WERI-Rb-1 (cell line): Measurements from ENCODE around the gene VSIG1.

Source experiments
- DNase-seq: peaks from one replicate; pipeline ENCODE4 v3.0.0-alpha.2; 2020
- H3K27ac ChIP-seq: fragments of 250-450 bp; sonication (Bioruptor Pico); 2 replicates; pipeline ENCODE4 v1.5.1; 2020; ENCODE audit warnings: mild to moderate bottlenecking, moderate library complexity
- H3K27me3 ChIP-seq: fragments of 250-450 bp; sonication (Bioruptor Pico); 2 replicates; pipeline ENCODE4 v1.5.1; 2021; ENCODE audit warnings: mild to moderate bottlenecking, low read depth, moderate library complexity; ENCODE audit not compliant: insufficient read depth, severe bottlenecking
- H3K36me3 ChIP-seq: fragments of 250-450 bp; sonication (Bioruptor Pico); 2 replicates; pipeline ENCODE4 v1.5.1; 2020; ENCODE audit warnings: mild to moderate bottlenecking, moderate library complexity
- H3K4me3 ChIP-seq: 2 replicates; pipeline ENCODE4 v1.5.1; 2011; ENCODE audit warnings: low read depth, mild to moderate bottlenecking, control low read depth, low read length
- H3K9me3 ChIP-seq: fragments of 250-450 bp; sonication (Bioruptor Pico); 2 replicates; pipeline ENCODE4 v1.5.1; 2021; ENCODE audit warnings: mild to moderate bottlenecking, moderate library complexity; ENCODE audit not compliant: severe bottlenecking
- CTCF ChIP-seq: IDR thresholded peaks from 2 replicates; pipeline ENCODE4 v1.5.1; 2011; ENCODE audit warnings: low read depth, mild to moderate bottlenecking, control low read depth, inconsistent platforms, low read length

Gene VSIG1

GRCh38 chrX:108068121-108068520 lies 23.3 kb downstream of the VSIG1 start:
- no peaks in the 10 kb centered on the region for H3K36me3 ChIP-seq
- no peak for TF ChIP-seq CTCF
- DNase-seq = no peak
- H3K9me3 ChIP-seq = no peaks in the 10 kb centered on the region
- H3K27me3 ChIP-seq = peaks cover 64% of the 10 kb centered on the region
- H3K27ac ChIP-seq = no peak overlapping the region
- no peak overlapping the region for H3K4me3 ChIP-seq

- H3K36me3 ChIP-seq = no peaks in the 10 kb centered on the region
- DNase-seq = no peak
- no peak overlapping the region for H3K27ac ChIP-seq
- H3K4me3 ChIP-seq = no peak overlapping the region
- peaks cover 65% of the 10 kb centered on the region for H3K27me3 ChIP-seq
- H3K9me3 ChIP-seq = no peaks in the 10 kb centered on the region
- TF ChIP-seq CTCF = no peak
Measured at GRCh38 chrX:108070891-108071290, 26.0 kb downstream of the VSIG1 start.

GRCh38 chrX:108071578-108071977 lies 26.7 kb downstream of the VSIG1 start:
- Histone ChIP-seq H3K27ac (no peak overlapping the region), H3K27me3 (peaks cover 66% of the 10 kb centered on the region), H3K4me3 (no peak overlapping the region), H3K9me3 (no peaks in the 10 kb centered on the region), H3K36me3 (no peaks in the 10 kb centered on the region)
- DNase-seq = no peak
- TF ChIP-seq CTCF = no peak

GRCh38 chrX:108072746-108073145 lies 27.9 kb downstream of the VSIG1 start:
- DNase-seq = no peak
- H3K36me3 ChIP-seq = no peaks in the 10 kb centered on the region
- H3K9me3 ChIP-seq = no peaks in the 10 kb centered on the region
- H3K4me3 ChIP-seq = no peak overlapping the region
- H3K27me3 ChIP-seq = peaks cover 61% of the 10 kb centered on the region
- no peak overlapping the region for H3K27ac ChIP-seq
- no peak for TF ChIP-seq CTCF

GRCh38 chrX:108081110-108081509 lies 36.2 kb downstream of the VSIG1 start:
- no peak for DNase-seq
- H3K27me3 ChIP-seq = peaks cover 8% of the 10 kb centered on the region
- TF ChIP-seq CTCF = no peak
- H3K9me3 ChIP-seq = no peaks in the 10 kb centered on the region
- H3K36me3 ChIP-seq = no peaks in the 10 kb centered on the region
- H3K4me3 ChIP-seq = no peak overlapping the region
- no peak overlapping the region for H3K27ac ChIP-seq

- TF ChIP-seq CTCF = no peak
- Histone ChIP-seq H3K27ac (no peak overlapping the region), H3K27me3 (peaks cover 4% of the 10 kb centered on the region), H3K36me3 (no peaks in the 10 kb centered on the region; the same call in 1 of the 2 replicates), H3K4me3 (no peak overlapping the region), H3K9me3 (no peaks in the 10 kb centered on the region)
- no peak for DNase-seq
Measured at GRCh38 chrX:108087792-108088191, 42.9 kb downstream of the VSIG1 start.
